HEK293 (cell line): Measurements from ENCODE around the gene ELFN1.

Experiments used
- CTCF ChIA-PET: fragments of 350-600 bp; formaldehyde crosslinking; extraction: SDS; loops from one replicate; lab custom pipeline; 2021; ENCODE audit warnings: antibody characterized with exemption; lab: Yijun Ruan, JAX
- POLR2A ChIA-PET: fragments of 300-600 bp; formaldehyde crosslinking; extraction: SDS; loops from one replicate; lab custom pipeline; 2020; ENCODE audit warnings: antibody characterized with exemption, inconsistent platforms; lab: Yijun Ruan, JAX
- H3K27ac ChIP-seq: fragments of 200-500 bp; sonication (Bioruptor generic); 2 replicates; pipeline ENCODE4 v1.5.1; 2014; ENCODE audit warnings: low read depth, low read length, control low read depth, inconsistent platforms; ENCODE audit errors: extremely low read depth
- H3K36me3 ChIP-seq, 2 experiments: fragments of 200-500 bp in 1 of 2; sonication (Bioruptor generic) in 1 of 2; 1 replicate in 1 of 2; 2 replicates in 1 of 2; pipeline ENCODE4 v1.5.1; 2014 to 2017; ENCODE audit warnings: inconsistent platforms in 2 of 2, low read length in 2 of 2; ENCODE audit not compliant: control insufficient read depth in 2 of 2, insufficient read depth in 1 of 2
- H3K4me1 ChIP-seq: fragments of 200-500 bp; sonication (Bioruptor generic); 2 replicates; pipeline ENCODE4 v1.5.1; 2014; ENCODE audit warnings: mild to moderate bottlenecking, low read length, inconsistent platforms; ENCODE audit not compliant: control insufficient read depth, insufficient read depth
- H3K4me3 ChIP-seq: 2 replicates; pipeline ENCODE4 v1.5.1; 2011; ENCODE audit warnings: low read depth, mild to moderate bottlenecking, control low read depth, low read length, moderate library complexity
- H3K9me3 ChIP-seq: fragments of 200-500 bp; sonication (Bioruptor generic); 2 replicates; pipeline ENCODE4 v1.5.1; 2014; ENCODE audit warnings: low read depth, low read length, inconsistent platforms; ENCODE audit not compliant: control insufficient read depth, insufficient read depth
- BCL11A ChIP-seq: fragments of 450-650 bp; formaldehyde crosslinking; IDR thresholded peaks from 2 replicates; pipeline ENCODE4 v1.5.1; 2016; ENCODE audit warnings: low read depth, missing biosample characterization, missing genetic modification characterization
- GLIS1 ChIP-seq: fragments of 450-650 bp; formaldehyde crosslinking; IDR thresholded peaks from 2 replicates; pipeline ENCODE4 v1.5.1; 2016; ENCODE audit warnings: missing biosample characterization, missing genetic modification characterization
- KLF1 ChIP-seq: fragments of 450-650 bp; formaldehyde crosslinking; IDR thresholded peaks from 2 replicates; pipeline ENCODE4 v1.5.1; 2016; ENCODE audit warnings: missing biosample characterization, missing genetic modification characterization
- PRDM1 ChIP-seq: fragments of 450-650 bp; formaldehyde crosslinking; IDR thresholded peaks from 2 replicates; pipeline ENCODE4; 2016; ENCODE audit warnings: missing biosample characterization, missing genetic modification characterization
- SCRT1 ChIP-seq: fragments of 450-650 bp; formaldehyde crosslinking; IDR thresholded peaks from 2 replicates; pipeline ENCODE4 v1.5.1; 2016; ENCODE audit warnings: missing biosample characterization, missing genetic modification characterization, borderline replicate concordance
- ZBTB1 ChIP-seq: fragments of 450-650 bp; formaldehyde crosslinking; IDR thresholded peaks from 2 replicates; pipeline ENCODE4 v1.5.1; 2016; ENCODE audit warnings: missing biosample characterization, missing genetic modification characterization
- ZBTB7A ChIP-seq: fragments of 450-650 bp; formaldehyde crosslinking; IDR thresholded peaks from 2 replicates; pipeline ENCODE4 v1.5.1; 2016; ENCODE audit warnings: low read depth, missing biosample characterization, missing genetic modification characterization
- ZFP41 ChIP-seq: fragments of 450-650 bp; formaldehyde crosslinking; IDR thresholded peaks from 2 replicates; pipeline ENCODE4 v1.5.1; 2016; ENCODE audit warnings: missing biosample characterization, missing genetic modification characterization, borderline replicate concordance
- ZNF121 ChIP-seq: fragments of 450-650 bp; formaldehyde crosslinking; IDR thresholded peaks from 2 replicates; pipeline ENCODE4 v1.5.1; 2016; ENCODE audit warnings: missing biosample characterization, missing genetic modification characterization
- ZNF132 ChIP-seq: fragments of 450-650 bp; formaldehyde crosslinking; IDR thresholded peaks from 2 replicates; pipeline ENCODE4 v1.5.1; 2017; ENCODE audit warnings: missing biosample characterization, missing genetic modification characterization, borderline replicate concordance
- ZNF169 ChIP-seq: fragments of 450-650 bp; formaldehyde crosslinking; IDR thresholded peaks from 2 replicates; pipeline ENCODE4 v1.5.1; 2016; ENCODE audit warnings: missing biosample characterization, missing genetic modification characterization
- ZNF175 ChIP-seq: fragments of 450-650 bp; formaldehyde crosslinking; IDR thresholded peaks from 2 replicates; pipeline ENCODE4 v1.5.1; 2016; ENCODE audit warnings: missing biosample characterization, missing genetic modification characterization
- ZNF423 ChIP-seq: fragments of 450-650 bp; formaldehyde crosslinking; IDR thresholded peaks from 2 replicates; pipeline ENCODE4 v1.5.1; 2016; ENCODE audit warnings: missing biosample characterization, missing genetic modification characterization
- ZNF426 ChIP-seq: fragments of 450-650 bp; formaldehyde crosslinking; IDR thresholded peaks from 2 replicates; pipeline ENCODE4 v1.5.1; 2017; ENCODE audit warnings: missing biosample characterization, missing genetic modification characterization, mild to moderate bottlenecking, inconsistent platforms, moderate library complexity
- ZNF514 ChIP-seq: fragments of 450-650 bp; formaldehyde crosslinking; IDR thresholded peaks from 2 replicates; pipeline ENCODE4 v1.5.1; 2016; ENCODE audit warnings: missing biosample characterization, missing genetic modification characterization
- ZNF530 ChIP-seq: fragments of 450-650 bp; formaldehyde crosslinking; IDR thresholded peaks from 2 replicates; pipeline ENCODE4 v1.5.1; 2016; ENCODE audit warnings: low read depth, missing biosample characterization, missing genetic modification characterization
- ZNF544 ChIP-seq: fragments of 450-650 bp; formaldehyde crosslinking; IDR thresholded peaks from 2 replicates; pipeline ENCODE4 v1.5.0; 2017; ENCODE audit warnings: missing biosample characterization, missing genetic modification characterization
- ZNF560 ChIP-seq: fragments of 450-650 bp; formaldehyde crosslinking; IDR thresholded peaks from 2 replicates; pipeline ENCODE4 v1.5.1; 2017; ENCODE audit warnings: missing biosample characterization, missing genetic modification characterization, borderline replicate concordance
- ZNF610 ChIP-seq: fragments of 450-650 bp; formaldehyde crosslinking; IDR thresholded peaks from 2 replicates; pipeline ENCODE4 v1.5.1; 2016; ENCODE audit warnings: missing biosample characterization, missing genetic modification characterization, borderline replicate concordance
- ZNF670 ChIP-seq: fragments of 450-650 bp; formaldehyde crosslinking; IDR thresholded peaks from 2 replicates; pipeline ENCODE4 v1.5.1; 2016; ENCODE audit warnings: missing biosample characterization, missing genetic modification characterization, low read depth
- ZNF837 ChIP-seq: fragments of 450-650 bp; formaldehyde crosslinking; IDR thresholded peaks from 2 replicates; pipeline ENCODE4 v1.5.1; 2016; ENCODE audit warnings: missing biosample characterization, missing genetic modification characterization
- TF ChIP-seq, protein P1 (sequence below): fragments of 450-650 bp; formaldehyde crosslinking; IDR thresholded peaks from 2 replicates; pipeline ENCODE4 v1.5.1; 2016; ENCODE audit warnings: missing biosample characterization, missing genetic modification characterization
- TF ChIP-seq, protein P2 (sequence below): fragments of 450-650 bp; formaldehyde crosslinking; IDR thresholded peaks from 2 replicates; pipeline ENCODE4 v1.5.1; 2017; ENCODE audit warnings: missing biosample characterization, mild to moderate bottlenecking, missing genetic modification characterization, moderate library complexity
- TF ChIP-seq, protein P3 (sequence below): fragments of 450-650 bp; formaldehyde crosslinking; IDR thresholded peaks from 2 replicates; pipeline ENCODE4 v1.5.1; 2016; ENCODE audit warnings: missing biosample characterization, missing genetic modification characterization
- TF ChIP-seq, protein P4 (sequence below): fragments of 450-650 bp; formaldehyde crosslinking; IDR thresholded peaks from 2 replicates; pipeline ENCODE4 v1.5.1; 2016; ENCODE audit warnings: missing biosample characterization, missing genetic modification characterization

ELFN1 gene

DNA sequence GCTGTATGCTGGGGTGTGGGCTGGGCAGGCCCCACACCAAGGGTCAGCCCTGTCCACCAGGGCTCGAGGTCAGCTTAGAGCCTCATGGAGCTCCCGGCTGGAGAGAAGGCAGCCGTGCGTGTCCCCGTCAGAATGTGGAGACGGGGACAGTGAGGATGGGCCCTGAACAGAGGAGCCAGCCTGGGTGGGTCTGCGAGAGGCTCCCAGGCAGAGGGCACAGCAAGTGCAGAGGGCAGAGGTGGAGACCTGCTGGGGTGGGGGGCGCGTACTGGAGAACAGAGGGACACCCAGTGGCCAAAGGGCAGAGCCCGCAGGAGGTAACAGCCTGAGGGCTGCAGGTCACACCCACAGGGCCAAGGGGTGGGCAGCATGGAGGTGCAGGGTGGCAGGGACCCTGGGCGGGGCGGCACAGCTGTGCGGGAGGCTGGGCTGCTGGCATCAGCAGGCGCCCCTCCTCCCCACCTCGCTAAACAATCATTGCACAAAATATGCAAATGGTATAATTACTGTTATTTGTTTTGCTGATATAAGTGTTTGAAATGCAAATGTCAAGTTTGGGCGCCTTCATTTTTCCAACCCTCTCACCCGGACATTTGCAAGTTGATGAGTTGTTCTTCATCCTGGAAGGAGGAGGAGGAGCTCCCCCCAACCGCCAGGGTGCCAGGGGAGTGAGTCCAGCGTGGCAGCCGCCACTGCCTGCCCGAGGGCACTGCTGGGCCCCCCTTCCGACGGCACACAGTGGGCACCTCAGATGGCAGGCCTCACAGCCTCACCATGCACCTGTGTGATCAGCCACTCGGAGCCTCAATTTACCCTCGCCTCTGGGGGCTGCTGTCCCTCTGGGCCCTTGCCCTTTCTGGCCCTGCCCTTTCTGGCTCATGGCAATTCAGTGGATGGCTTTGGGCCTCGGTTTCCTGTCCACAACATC lies 35.0 kb downstream of the ELFN1 start:
- TF ChIP-seq ZNF610 (tag by site-specific recombination) (no peak), ZNF560 (tag by site-specific recombination) (no peak), ZNF530 (tag by site-specific recombination) (no peak), ZNF121 (no peak), ZNF169 (tag by site-specific recombination) (no peak), ZNF514 (tag by site-specific recombination) (no peak), ZNF132 (tag by site-specific recombination) (no peak), ZNF837 (tag by site-specific recombination) (no peak), KLF1 (no peak), PRDM1 (tag by site-specific recombination) (no peak), ZNF670 (tag by site-specific recombination) (no peak), ZFP41 (tag by site-specific recombination) (no peak), GLIS1 (no peak)
- TF ChIP-seq, protein P1, sequence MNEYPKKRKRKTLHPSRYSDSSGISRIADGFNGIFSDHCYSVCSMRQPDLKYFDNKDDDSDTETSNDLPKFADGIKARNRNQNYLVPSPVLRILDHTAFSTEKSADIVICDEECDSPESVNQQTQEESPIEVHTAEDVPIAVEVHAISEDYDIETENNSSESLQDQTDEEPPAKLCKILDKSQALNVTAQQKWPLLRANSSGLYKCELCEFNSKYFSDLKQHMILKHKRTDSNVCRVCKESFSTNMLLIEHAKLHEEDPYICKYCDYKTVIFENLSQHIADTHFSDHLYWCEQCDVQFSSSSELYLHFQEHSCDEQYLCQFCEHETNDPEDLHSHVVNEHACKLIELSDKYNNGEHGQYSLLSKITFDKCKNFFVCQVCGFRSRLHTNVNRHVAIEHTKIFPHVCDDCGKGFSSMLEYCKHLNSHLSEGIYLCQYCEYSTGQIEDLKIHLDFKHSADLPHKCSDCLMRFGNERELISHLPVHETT (tag by site-specific recombination): no peak
- TF ChIP-seq, protein P2, sequence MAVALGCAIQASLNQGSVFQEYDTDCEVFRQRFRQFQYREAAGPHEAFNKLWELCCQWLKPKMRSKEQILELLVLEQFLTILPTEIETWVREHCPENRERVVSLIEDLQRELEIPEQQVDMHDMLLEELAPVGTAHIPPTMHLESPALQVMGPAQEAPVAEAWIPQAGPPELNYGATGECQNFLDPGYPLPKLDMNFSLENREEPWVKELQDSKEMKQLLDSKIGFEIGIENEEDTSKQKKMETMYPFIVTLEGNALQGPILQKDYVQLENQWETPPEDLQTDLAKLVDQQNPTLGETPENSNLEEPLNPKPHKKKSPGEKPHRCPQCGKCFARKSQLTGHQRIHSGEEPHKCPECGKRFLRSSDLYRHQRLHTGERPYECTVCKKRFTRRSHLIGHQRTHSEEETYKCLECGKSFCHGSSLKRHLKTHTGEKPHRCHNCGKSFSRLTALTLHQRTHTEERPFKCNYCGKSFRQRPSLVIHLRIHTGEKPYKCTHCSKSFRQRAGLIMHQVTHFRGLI: no peak
- Histone ChIP-seq H3K4me3 (no peak overlapping the region), H3K36me3 (no peaks in the 10 kb centered on the region), H3K27ac (no peak overlapping the region), H3K4me1 (no peaks in the 10 kb centered on the region), H3K9me3 (no peaks in the 10 kb centered on the region)
- POLR2A ChIA-PET: no interaction called here
- CTCF ChIA-PET: interaction anchor here (0.6 kb wide), 1 partner anchor 41 kb away, joined by 3 read pairs; no protein-coding TSS in a partner anchor

DNA sequence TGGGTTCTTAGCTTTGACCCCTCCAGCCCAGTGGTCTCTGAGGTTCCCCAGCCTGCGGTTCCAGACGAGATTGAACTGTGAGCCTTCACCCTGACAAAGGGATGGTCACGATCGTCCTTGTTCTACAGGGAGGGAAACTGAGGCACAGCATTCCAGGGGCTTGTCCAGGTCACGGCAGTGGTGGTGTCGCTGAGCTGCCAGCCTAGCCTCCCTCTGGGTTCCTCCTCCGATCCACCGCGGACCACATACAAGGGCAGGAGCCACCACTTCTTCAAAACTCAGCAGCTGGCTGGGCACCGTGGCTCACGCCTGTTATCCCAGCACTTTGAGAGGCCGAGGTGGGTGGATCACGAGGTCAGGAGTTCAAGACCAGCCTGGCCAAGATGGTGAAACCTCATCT lies 35.8 kb downstream of the ELFN1 start:
- Histone ChIP-seq H3K36me3 (no peaks in the 10 kb centered on the region), H3K4me1 (no peaks in the 10 kb centered on the region), H3K9me3 (no peaks in the 10 kb centered on the region), H3K4me3 (no peak overlapping the region), H3K27ac (no peak overlapping the region)
- ChIA-PET POLR2A (no interaction called here), CTCF (no interaction called here)
- TF ChIP-seq, protein P3, sequence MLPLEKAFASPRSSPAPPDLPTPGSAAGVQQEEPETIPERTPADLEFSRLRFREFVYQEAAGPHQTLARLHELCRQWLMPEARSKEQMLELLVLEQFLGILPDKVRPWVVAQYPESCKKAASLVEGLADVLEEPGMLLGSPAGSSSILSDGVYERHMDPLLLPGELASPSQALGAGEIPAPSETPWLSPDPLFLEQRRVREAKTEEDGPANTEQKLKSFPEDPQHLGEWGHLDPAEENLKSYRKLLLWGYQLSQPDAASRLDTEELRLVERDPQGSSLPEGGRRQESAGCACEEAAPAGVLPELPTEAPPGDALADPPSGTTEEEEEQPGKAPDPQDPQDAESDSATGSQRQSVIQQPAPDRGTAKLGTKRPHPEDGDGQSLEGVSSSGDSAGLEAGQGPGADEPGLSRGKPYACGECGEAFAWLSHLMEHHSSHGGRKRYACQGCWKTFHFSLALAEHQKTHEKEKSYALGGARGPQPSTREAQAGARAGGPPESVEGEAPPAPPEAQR (tag by site-specific recombination): no peak
- TF ChIP-seq PRDM1 (tag by site-specific recombination) (no peak), ZBTB7A (tag by site-specific recombination) (no peak), BCL11A (no peak), ZBTB1 (tag by site-specific recombination) (no peak), ZNF426 (tag by site-specific recombination) (no peak), ZNF423 (tag by site-specific recombination) (no peak), ZNF175 (tag by site-specific recombination) (no peak), SCRT1 (no peak), ZNF544 (tag by site-specific recombination) (no peak)
- TF ChIP-seq, protein P4, sequence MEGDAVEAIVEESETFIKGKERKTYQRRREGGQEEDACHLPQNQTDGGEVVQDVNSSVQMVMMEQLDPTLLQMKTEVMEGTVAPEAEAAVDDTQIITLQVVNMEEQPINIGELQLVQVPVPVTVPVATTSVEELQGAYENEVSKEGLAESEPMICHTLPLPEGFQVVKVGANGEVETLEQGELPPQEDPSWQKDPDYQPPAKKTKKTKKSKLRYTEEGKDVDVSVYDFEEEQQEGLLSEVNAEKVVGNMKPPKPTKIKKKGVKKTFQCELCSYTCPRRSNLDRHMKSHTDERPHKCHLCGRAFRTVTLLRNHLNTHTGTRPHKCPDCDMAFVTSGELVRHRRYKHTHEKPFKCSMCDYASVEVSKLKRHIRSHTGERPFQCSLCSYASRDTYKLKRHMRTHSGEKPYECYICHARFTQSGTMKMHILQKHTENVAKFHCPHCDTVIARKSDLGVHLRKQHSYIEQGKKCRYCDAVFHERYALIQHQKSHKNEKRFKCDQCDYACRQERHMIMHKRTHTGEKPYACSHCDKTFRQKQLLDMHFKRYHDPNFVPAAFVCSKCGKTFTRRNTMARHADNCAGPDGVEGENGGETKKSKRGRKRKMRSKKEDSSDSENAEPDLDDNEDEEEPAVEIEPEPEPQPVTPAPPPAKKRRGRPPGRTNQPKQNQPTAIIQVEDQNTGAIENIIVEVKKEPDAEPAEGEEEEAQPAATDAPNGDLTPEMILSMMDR (tag by site-specific recombination): no peak
